ENCODE results near the gene SP5. TPM values are rescaled to one million over a fixed set of nuclear protein-coding genes. Genes with fewer than 3 reads are reported as not detected.
"Not testable (repeated sequence)": the region's sequence is repeated elsewhere in the genome, so short reads cannot be mapped to it uniquely, and the experiment has no call there.

SP5 gene
- under 1 TPM; 0.28 to 0.71 (median 0.38) TPM for polyA plus RNA-seq (ENCODE audit: insufficient read length in 3 of 3)

GRCh38 chr2:170715062-170715931 lies at the start of gene SP5:
Gene SP5, plus strand, starts transcription at chr2:170715337. Its CDS starts 176 bp downstream, at chr2:170715513.
- DNase-seq (ENCODE audit: low read depth in 3 of 3, low spot score in 2 of 3) = no peak

GRCh38 chr2:170665743-170666142 lies 49.4 kb upstream of the SP5 start:
- DNase-seq (ENCODE audit: low read depth in 3 of 3, low spot score in 2 of 3) = no peak

GRCh38 chr2:170669909-170670308 lies 45.2 kb upstream of the SP5 start:
- DNase-seq (ENCODE audit: low read depth in 3 of 3, low spot score in 2 of 3) = no peak

GRCh38 chr2:170670651-170671050 lies 44.5 kb upstream of the SP5 start:
- DNase-seq (ENCODE audit: low read depth in 3 of 3, low spot score in 2 of 3) = no peak

GRCh38 chr2:170671079-170671478 lies 44.1 kb upstream of the SP5 start:
- DNase-seq (ENCODE audit: low read depth in 3 of 3, low spot score in 2 of 3) = no peak

- DNase-seq (ENCODE audit: low read depth in 3 of 3, low spot score in 2 of 3) = not testable (repeated sequence)
These were observed 40.9 kb upstream of the SP5 start for GRCh38 chr2:170674282-170674681.

GRCh38 chr2:170675701-170676100 lies 39.4 kb upstream of the SP5 start:
- DNase-seq (ENCODE audit: low read depth in 3 of 3, low spot score in 2 of 3) = no peak

GRCh38 chr2:170679607-170680079 lies 35.5 kb upstream of the SP5 start:
- no peak for DNase-seq (ENCODE audit: low read depth in 3 of 3, low spot score in 2 of 3)

- no peak for DNase-seq (ENCODE audit: low read depth in 3 of 3, low spot score in 2 of 3)
These were observed 34.8 kb upstream of the SP5 start for GRCh38 chr2:170680172-170680941.

- DNase-seq (ENCODE audit: low read depth in 3 of 3, low spot score in 2 of 3) = no peak
These were observed 33.8 kb upstream of the SP5 start for GRCh38 chr2:170681311-170681710.

- no peak for DNase-seq (ENCODE audit: low read depth in 3 of 3, low spot score in 2 of 3)
These were observed 29.5 kb upstream of the SP5 start for GRCh38 chr2:170685591-170685990.

- no peak for DNase-seq (ENCODE audit: low read depth in 3 of 3, low spot score in 2 of 3)
These were observed 25.7 kb upstream of the SP5 start for GRCh38 chr2:170689481-170689880.

- no peak for DNase-seq (ENCODE audit: low read depth in 3 of 3, low spot score in 2 of 3)
These were observed 24.5 kb upstream of the SP5 start for GRCh38 chr2:170690640-170691039.

- no peak for DNase-seq (ENCODE audit: low read depth in 3 of 3, low spot score in 2 of 3)
These were observed 20.8 kb upstream of the SP5 start for GRCh38 chr2:170694316-170694715.

- DNase-seq (ENCODE audit: low read depth in 3 of 3, low spot score in 2 of 3) = no peak
These were observed 19.4 kb upstream of the SP5 start for GRCh38 chr2:170695521-170696410.

GRCh38 chr2:170696948-170697347 lies 18.2 kb upstream of the SP5 start:
- DNase-seq (ENCODE audit: low read depth in 3 of 3, low spot score in 2 of 3) = no peak

GRCh38 chr2:170701011-170701410 lies 14.1 kb upstream of the SP5 start:
- no peak for DNase-seq (ENCODE audit: low read depth in 3 of 3, low spot score in 2 of 3)

GRCh38 chr2:170703776-170704476 lies 11.2 kb upstream of the SP5 start:
- DNase-seq (ENCODE audit: low read depth in 3 of 3, low spot score in 2 of 3) = no peak

GRCh38 chr2:170707821-170708795 lies 7.0 kb upstream of the SP5 start:
- DNase-seq (ENCODE audit: low read depth in 3 of 3, low spot score in 2 of 3) = no peak
